ENCODE results near the gene ME3.

Gene ME3

GRCh38 chr11:86558207-86558606, 114.2 kb downstream of the ME3 start:
- H3K36me3 ChIP-seq (replicated peaks), result no peaks in the 10 kb centered on the region
- peak overlapping the region; percentile 93 for H3K27ac ChIP-seq
- in situ Hi-C loops (cut with HindIII; ENCODE audit: low pct_ligation_motif_present, low sequenced_read_pairs), result no loop called here
- no peak for DNase-seq
- H3K27me3 ChIP-seq (replicated peaks), result no peaks in the 10 kb centered on the region
- TF ChIP-seq, protein P1, sequence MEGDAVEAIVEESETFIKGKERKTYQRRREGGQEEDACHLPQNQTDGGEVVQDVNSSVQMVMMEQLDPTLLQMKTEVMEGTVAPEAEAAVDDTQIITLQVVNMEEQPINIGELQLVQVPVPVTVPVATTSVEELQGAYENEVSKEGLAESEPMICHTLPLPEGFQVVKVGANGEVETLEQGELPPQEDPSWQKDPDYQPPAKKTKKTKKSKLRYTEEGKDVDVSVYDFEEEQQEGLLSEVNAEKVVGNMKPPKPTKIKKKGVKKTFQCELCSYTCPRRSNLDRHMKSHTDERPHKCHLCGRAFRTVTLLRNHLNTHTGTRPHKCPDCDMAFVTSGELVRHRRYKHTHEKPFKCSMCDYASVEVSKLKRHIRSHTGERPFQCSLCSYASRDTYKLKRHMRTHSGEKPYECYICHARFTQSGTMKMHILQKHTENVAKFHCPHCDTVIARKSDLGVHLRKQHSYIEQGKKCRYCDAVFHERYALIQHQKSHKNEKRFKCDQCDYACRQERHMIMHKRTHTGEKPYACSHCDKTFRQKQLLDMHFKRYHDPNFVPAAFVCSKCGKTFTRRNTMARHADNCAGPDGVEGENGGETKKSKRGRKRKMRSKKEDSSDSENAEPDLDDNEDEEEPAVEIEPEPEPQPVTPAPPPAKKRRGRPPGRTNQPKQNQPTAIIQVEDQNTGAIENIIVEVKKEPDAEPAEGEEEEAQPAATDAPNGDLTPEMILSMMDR (IDR thresholded peaks at IDR 0.05; ENCODE audit: low read depth, low read length, missing control alignments), result no peak
- no peak overlapping the region for H3K4me3 ChIP-seq (ENCODE audit: low read depth, low read length)

DNA sequence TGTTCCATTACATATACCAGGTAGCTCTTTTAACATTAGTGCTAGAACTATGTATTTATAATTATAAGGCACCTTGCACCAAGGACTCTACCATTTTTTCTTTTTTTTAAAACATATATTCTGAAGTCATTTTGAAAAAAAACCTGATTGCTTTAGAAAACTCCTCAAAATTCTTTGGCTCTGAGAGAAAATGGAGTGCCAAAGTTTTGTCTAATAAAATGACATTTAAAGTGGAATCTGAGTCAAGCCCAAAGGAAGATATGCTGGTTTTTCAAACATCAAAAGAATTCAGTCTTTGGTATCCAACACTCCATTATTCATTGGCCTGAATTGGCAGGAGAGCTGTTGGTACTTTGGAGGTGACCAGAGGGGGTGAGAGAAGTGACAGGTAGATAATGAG, 116.5 kb downstream of the ME3 start:
- in situ Hi-C loops (cut with HindIII; ENCODE audit: low pct_ligation_motif_present, low sequenced_read_pairs), result no loop called here
- no peaks in the 10 kb centered on the region for H3K27me3 ChIP-seq (replicated peaks)
- no peaks in the 10 kb centered on the region for H3K36me3 ChIP-seq (replicated peaks)
- no peak overlapping the region for H3K27ac ChIP-seq
- DNase-seq, result no peak
- no peak overlapping the region for H3K4me3 ChIP-seq (ENCODE audit: low read depth, low read length)
- TF ChIP-seq, protein P1 (IDR thresholded peaks at IDR 0.05; ENCODE audit: low read depth, low read length, missing control alignments), result no peak

DNA sequence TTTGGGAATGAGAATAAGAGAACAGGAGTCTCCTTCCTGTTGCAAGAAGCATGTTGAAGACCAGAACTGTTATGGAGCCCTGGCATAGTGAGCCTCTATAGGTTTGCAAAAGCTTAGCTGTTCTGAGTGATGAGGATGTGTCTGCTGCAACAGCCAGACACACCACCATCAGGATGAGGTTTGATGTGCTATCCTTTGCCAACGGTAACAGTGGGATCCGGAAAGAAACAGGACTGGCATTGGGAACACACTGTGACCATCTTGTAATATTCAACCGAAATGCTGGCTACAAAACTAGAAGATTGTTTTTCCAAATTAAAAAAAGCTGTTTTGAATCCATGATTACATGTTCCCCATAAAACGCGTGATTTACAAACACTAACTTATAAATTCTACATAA, 117.0 kb downstream of the ME3 start:
- no peak for DNase-seq
- Histone ChIP-seq H3K27me3 (replicated peaks) (no peaks in the 10 kb centered on the region), H3K4me3 (ENCODE audit: low read depth, low read length) (no peak overlapping the region), H3K27ac (no peak overlapping the region), H3K36me3 (replicated peaks) (no peaks in the 10 kb centered on the region)
- in situ Hi-C loops (cut with HindIII; ENCODE audit: low pct_ligation_motif_present, low sequenced_read_pairs), result no loop called here
- TF ChIP-seq, protein P1 (IDR thresholded peaks at IDR 0.05; ENCODE audit: low read depth, low read length, missing control alignments), result no peak

DNA sequence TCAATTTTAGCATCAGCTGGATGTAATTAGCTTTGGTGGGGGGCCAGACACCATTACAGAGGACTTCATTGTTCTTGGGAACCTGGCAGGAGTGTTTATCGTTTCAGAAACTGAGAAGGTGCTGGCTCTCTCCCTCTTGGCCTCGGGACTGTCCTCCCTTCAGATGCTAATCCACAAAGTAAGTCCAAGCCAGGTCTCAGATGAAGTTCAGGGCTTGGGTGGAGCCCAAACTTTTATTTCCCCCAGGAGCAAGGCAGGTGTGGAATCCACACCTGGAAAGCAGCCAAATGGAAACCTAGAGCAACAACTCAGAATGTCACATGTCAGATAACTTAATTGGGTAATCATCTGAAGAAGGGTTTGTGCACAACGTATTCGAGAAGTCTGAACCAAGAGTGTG, 119.2 kb downstream of the ME3 start:
- in situ Hi-C loops (cut with HindIII; ENCODE audit: low pct_ligation_motif_present, low sequenced_read_pairs), result no loop called here
- Histone ChIP-seq H3K27me3 (replicated peaks) (no peaks in the 10 kb centered on the region), H3K27ac (no peak overlapping the region), H3K36me3 (replicated peaks) (no peaks in the 10 kb centered on the region), H3K4me3 (ENCODE audit: low read depth, low read length) (no peak overlapping the region)
- DNase-seq, result no peak
- TF ChIP-seq, protein P1 (IDR thresholded peaks at IDR 0.05; ENCODE audit: low read depth, low read length, missing control alignments), result no peak

DNA sequence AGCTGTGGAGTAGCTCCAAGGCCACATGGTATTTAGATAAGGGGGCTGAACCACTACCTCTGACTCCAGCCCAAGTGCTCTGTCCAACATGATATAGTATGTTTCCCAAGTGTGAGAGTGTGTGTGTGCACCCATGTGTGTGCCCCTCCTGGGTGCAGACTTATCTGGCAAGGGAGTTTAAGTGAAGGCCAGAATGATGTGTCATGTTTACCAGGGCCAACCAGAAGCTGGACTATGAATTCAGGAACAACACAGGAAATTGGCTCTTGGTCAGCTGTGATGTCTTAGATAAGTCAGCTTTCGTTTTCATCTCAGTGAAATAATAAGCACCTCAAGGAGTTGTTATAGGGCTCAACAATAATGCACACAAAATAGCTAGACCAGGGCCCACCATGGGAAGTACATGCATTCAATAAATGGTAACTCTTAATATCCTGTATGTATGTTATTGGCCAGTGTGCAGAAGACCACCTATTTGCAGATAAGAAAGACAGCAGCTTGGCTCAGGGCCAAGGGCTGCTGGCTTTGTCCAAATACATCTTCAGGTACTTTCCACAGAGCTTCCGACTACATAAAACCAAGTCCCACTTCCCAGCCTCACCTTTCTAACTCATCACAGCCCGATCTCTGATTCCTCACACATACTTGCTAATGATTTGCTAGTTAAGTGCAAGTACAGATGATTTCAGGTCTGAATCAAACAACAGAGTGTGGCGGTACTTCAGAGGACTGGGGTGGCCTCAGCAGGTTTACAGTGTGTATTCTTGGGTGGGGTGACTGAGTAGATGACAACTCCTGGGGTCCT, 120.9 kb downstream of the ME3 start:
- DNase-seq, result peak; percentile 88
- in situ Hi-C loops (cut with HindIII; ENCODE audit: low pct_ligation_motif_present, low sequenced_read_pairs), result no loop called here
- peak overlapping the region; percentile 50 for H3K27ac ChIP-seq
- TF ChIP-seq, protein P1 (IDR thresholded peaks at IDR 0.05; ENCODE audit: low read depth, low read length, missing control alignments), result no peak
- H3K4me3 ChIP-seq (ENCODE audit: low read depth, low read length), result no peak overlapping the region
- H3K27me3 ChIP-seq (replicated peaks), result no peaks in the 10 kb centered on the region
- no peaks in the 10 kb centered on the region for H3K36me3 ChIP-seq (replicated peaks)

- H3K27ac ChIP-seq, result no peak overlapping the region
- H3K36me3 ChIP-seq (replicated peaks), result no peaks in the 10 kb centered on the region
- in situ Hi-C loops (cut with HindIII; ENCODE audit: low pct_ligation_motif_present, low sequenced_read_pairs), result no loop called here
- no peaks in the 10 kb centered on the region for H3K27me3 ChIP-seq (replicated peaks)
- TF ChIP-seq, protein P1 (IDR thresholded peaks at IDR 0.05; ENCODE audit: low read depth, low read length, missing control alignments), result no peak
- DNase-seq, result no peak
- no peak overlapping the region for H3K4me3 ChIP-seq (ENCODE audit: low read depth, low read length)
These were observed 121.7 kb downstream of the ME3 start for GRCh38 chr11:86550757-86551156.

All from brain microvascular endothelial cell (primary cell).